Measurements from ENCODE around the gene ELF4. TPM values are rescaled to one million over a fixed set of nuclear protein-coding genes. Genes with fewer than 3 reads are reported as not detected.

ELF4 gene
- total and polyA plus RNA-seq, 10 of the 15 experiments (the other 5 are each of a cell fraction or from before 2014, with no cell fraction given), result 4.0 to 36.7 (median 22.6) TPM

DNA sequence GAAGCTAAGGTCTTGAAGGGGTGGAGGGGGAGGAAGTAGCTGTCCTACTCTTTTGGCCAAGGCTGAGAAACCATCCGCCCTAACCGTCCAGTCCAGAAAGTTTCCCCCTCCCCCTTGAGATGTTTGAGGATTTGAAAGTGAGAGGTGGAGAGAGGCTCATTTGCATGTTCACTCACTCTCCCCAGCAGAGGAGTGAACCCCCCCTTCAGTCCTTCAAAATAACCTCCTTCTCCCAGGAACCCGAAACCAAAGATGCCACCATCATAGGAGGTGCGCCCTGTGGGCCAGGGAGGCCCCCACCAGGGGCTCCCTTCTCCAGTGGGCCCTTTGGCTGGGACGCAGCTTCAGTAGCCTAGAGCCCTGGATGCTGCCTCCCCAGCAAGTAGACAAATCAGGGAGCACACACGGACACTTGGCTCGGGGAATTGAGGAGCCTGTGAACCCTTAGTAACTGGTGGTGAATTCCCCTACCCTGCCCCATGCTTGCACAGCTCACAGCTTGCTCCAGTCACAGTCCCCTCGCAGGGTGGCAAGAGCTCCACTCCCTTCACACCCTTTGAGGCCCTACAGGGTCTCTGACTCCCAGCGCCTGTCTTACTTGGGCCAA is 25.6 kb downstream of the ELF4 start (continued):
- TF ChIP-seq, protein P1, sequence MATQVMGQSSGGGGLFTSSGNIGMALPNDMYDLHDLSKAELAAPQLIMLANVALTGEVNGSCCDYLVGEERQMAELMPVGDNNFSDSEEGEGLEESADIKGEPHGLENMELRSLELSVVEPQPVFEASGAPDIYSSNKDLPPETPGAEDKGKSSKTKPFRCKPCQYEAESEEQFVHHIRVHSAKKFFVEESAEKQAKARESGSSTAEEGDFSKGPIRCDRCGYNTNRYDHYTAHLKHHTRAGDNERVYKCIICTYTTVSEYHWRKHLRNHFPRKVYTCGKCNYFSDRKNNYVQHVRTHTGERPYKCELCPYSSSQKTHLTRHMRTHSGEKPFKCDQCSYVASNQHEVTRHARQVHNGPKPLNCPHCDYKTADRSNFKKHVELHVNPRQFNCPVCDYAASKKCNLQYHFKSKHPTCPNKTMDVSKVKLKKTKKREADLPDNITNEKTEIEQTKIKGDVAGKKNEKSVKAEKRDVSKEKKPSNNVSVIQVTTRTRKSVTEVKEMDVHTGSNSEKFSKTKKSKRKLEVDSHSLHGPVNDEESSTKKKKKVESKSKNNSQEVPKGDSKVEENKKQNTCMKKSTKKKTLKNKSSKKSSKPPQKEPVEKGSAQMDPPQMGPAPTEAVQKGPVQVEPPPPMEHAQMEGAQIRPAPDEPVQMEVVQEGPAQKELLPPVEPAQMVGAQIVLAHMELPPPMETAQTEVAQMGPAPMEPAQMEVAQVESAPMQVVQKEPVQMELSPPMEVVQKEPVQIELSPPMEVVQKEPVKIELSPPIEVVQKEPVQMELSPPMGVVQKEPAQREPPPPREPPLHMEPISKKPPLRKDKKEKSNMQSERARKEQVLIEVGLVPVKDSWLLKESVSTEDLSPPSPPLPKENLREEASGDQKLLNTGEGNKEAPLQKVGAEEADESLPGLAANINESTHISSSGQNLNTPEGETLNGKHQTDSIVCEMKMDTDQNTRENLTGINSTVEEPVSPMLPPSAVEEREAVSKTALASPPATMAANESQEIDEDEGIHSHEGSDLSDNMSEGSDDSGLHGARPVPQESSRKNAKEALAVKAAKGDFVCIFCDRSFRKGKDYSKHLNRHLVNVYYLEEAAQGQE (IDR thresholded peaks at IDR 0.05; ENCODE audit: low read depth, low read length), result no peak
- no peak for TF ChIP-seq LARP7 (IDR thresholded peaks at IDR 0.05)
- TF ChIP-seq TCF12 (IDR thresholded peaks at IDR 0.05; ENCODE audit: low read depth, low read length), result no peak
- TF ChIP-seq, protein P2, sequence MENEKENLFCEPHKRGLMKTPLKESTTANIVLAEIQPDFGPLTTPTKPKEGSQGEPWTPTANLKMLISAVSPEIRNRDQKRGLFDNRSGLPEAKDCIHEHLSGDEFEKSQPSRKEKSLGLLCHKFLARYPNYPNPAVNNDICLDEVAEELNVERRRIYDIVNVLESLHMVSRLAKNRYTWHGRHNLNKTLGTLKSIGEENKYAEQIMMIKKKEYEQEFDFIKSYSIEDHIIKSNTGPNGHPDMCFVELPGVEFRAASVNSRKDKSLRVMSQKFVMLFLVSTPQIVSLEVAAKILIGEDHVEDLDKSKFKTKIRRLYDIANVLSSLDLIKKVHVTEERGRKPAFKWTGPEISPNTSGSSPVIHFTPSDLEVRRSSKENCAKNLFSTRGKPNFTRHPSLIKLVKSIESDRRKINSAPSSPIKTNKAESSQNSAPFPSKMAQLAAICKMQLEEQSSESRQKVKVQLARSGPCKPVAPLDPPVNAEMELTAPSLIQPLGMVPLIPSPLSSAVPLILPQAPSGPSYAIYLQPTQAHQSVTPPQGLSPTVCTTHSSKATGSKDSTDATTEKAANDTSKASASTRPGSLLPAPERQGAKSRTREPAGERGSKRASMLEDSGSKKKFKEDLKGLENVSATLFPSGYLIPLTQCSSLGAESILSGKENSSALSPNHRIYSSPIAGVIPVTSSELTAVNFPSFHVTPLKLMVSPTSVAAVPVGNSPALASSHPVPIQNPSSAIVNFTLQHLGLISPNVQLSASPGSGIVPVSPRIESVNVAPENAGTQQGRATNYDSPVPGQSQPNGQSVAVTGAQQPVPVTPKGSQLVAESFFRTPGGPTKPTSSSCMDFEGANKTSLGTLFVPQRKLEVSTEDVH (IDR thresholded peaks at IDR 0.05; ENCODE audit: low read depth, partially characterized antibody), result no peak
- TF ChIP-seq TAF1 (IDR thresholded peaks at IDR 0.05; ENCODE audit: borderline replicate concordance, low read depth, low read length), result 0 out of 2 replicates have a peak, but pooled peaks have one; percentile 42
- no peak for TF ChIP-seq MEF2B (IDR thresholded peaks at IDR 0.05; ENCODE audit: partially characterized antibody, poor library complexity, severe bottlenecking)
- TF ChIP-seq CBX3 (IDR thresholded peaks at IDR 0.05; ENCODE audit: borderline replicate concordance, low read depth), result no peak
- TF ChIP-seq ZNF622 (IDR thresholded peaks at IDR 0.05), result no peak
- peak in 1 of 2 experiments; percentile 7; a peak in 1 of 4 replicates for TF ChIP-seq BHLHE40 (IDR thresholded peaks at IDR 0.05; ENCODE audit: borderline replicate concordance in 1 of 2, low read depth in 2 of 2, low read length in 1 of 2)
- peak; percentile 47; the same call in 1 of the 2 replicates for TF ChIP-seq NR2F1 (conservative IDR thresholded peaks at IDR 0.05)
- no peak for TF ChIP-seq RUNX3 (IDR thresholded peaks at IDR 0.05; ENCODE audit: low read length)
- TF ChIP-seq TCF7 (IDR thresholded peaks at IDR 0.05; ENCODE audit: borderline replicate concordance), result no peak
- TF ChIP-seq CHD2 (IDR thresholded peaks at IDR 0.05; ENCODE audit: borderline replicate concordance, low read depth, low read length), result 0 out of 2 replicates have a peak, but pooled peaks have one; percentile 39
- peak in 1 of 2 experiments; percentile 47; a peak in 1 of 4 replicates for TF ChIP-seq EP300 (IDR thresholded peaks at IDR 0.05; ENCODE audit: borderline replicate concordance in 1 of 2, control insufficient read depth in 1 of 2, low read depth in 2 of 2, low read length in 2 of 2)
- TF ChIP-seq POLR2AphosphoS5 (IDR thresholded peaks at IDR 0.05; ENCODE audit: low read length), result peak; percentile 74
- TF ChIP-seq, protein P3, sequence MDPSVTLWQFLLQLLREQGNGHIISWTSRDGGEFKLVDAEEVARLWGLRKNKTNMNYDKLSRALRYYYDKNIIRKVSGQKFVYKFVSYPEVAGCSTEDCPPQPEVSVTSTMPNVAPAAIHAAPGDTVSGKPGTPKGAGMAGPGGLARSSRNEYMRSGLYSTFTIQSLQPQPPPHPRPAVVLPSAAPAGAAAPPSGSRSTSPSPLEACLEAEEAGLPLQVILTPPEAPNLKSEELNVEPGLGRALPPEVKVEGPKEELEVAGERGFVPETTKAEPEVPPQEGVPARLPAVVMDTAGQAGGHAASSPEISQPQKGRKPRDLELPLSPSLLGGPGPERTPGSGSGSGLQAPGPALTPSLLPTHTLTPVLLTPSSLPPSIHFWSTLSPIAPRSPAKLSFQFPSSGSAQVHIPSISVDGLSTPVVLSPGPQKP (IDR thresholded peaks at IDR 0.05; ENCODE audit: low read depth, low read length), result 0 out of 2 replicates have a peak, but pooled peaks have one; percentile 11
- peak; percentile 13; the same call in 1 of the 2 replicates for TF ChIP-seq MEF2A (IDR thresholded peaks at IDR 0.05; ENCODE audit: insufficient read depth, low read depth, low read length)
- 0 out of 2 replicates have a peak, but pooled peaks have one; percentile 7 for TF ChIP-seq PAX5 (IDR thresholded peaks at IDR 0.05; ENCODE audit: borderline replicate concordance, low read depth, low read length)
- no peak for TF ChIP-seq STAT1 (conservative IDR thresholded peaks at IDR 0.05)
- TF ChIP-seq, protein P4, sequence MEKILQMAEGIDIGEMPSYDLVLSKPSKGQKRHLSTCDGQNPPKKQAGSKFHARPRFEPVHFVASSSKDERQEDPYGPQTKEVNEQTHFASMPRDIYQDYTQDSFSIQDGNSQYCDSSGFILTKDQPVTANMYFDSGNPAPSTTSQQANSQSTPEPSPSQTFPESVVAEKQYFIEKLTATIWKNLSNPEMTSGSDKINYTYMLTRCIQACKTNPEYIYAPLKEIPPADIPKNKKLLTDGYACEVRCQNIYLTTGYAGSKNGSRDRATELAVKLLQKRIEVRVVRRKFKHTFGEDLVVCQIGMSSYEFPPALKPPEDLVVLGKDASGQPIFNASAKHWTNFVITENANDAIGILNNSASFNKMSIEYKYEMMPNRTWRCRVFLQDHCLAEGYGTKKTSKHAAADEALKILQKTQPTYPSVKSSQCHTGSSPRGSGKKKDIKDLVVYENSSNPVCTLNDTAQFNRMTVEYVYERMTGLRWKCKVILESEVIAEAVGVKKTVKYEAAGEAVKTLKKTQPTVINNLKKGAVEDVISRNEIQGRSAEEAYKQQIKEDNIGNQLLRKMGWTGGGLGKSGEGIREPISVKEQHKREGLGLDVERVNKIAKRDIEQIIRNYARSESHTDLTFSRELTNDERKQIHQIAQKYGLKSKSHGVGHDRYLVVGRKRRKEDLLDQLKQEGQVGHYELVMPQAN (conservative IDR thresholded peaks at IDR 0.05), result no peak

All from GM12878 (cell line).